ENCODE measurements around the gene FXYD3.
A peak's percentile ranks its signal among the peaks of the same experiment; 100 is the strongest.
"Not testable (repeated sequence)": the region's sequence is repeated elsewhere in the genome, so short reads cannot be mapped to it uniquely, and the experiment has no call there.

The FXYD3 gene

DNA sequence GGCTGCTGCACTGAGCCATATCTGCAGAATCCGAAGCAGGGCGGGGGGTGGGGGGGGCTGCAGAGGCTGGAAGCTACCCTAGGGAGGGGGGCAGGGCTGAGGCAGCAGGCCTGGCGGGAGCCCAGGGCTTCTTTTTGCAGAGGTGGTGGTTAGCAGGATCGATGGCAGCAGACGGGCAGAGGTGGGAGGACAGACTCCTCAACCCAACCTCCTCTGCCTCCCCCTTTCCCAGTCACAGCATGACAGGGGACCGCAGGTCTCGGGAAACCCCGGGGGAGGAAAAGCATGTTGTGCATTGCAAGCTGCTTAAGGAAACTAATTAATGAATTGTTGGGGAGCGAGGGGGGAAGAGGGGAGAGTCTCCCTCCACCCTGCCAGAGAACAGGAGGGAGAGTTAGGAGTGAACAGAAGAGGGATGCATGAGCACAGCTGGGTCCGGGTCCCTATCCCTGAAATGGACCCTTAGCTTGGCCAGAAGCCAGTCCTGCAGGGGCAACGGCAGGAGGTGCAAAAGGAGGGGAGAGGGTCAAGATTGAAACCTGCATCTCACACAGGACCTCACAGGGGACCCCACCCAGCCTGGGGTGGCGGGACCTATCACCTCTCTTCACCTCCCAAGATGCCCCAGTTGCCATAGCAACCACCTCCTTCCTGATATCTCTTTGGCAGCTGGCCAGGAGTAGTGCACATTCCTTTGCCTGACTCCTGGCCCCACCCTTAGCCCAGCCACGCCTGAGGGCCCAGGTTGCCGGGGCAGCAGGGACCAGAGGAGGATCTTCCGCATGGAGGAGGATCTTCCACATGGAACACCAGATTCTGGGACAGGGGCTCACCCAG lies 29.2 kb downstream of the FXYD3 start:
- DNase-seq: peak; percentile 61

DNA sequence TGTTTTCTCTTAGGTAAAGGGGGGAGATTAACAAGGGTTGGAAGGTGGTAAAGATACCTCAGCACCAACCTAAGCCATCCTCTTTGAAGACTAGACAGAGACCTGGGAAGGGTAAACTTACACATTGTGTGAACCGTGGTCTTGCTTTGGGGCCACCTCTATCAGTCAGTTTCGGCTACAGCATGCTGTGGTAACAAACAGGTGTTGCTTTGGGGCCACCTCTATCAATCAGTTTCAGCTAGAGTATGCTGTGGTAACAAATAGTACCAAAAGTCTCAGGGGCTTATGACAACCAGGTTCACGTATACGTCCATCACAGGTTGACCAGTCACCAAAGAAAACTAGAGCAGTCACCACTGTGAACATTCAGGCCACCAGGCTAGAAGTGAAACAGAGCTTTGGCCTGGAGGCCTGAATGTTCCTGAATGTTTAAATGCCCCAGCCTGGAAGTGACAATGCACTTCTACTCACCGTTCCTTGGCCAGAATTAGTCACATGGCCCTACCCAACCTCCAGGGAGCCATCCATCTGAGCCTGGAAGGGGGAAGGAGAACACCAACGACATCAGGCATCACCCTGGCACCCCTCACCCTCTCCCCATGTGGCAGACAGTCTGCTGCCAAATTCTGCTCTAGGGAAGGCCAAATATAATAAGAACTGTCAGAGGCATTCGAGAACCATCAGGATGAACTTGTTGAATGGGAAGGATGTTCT lies 31.3 kb downstream of the FXYD3 start:
- DNase-seq: no peak

DNA sequence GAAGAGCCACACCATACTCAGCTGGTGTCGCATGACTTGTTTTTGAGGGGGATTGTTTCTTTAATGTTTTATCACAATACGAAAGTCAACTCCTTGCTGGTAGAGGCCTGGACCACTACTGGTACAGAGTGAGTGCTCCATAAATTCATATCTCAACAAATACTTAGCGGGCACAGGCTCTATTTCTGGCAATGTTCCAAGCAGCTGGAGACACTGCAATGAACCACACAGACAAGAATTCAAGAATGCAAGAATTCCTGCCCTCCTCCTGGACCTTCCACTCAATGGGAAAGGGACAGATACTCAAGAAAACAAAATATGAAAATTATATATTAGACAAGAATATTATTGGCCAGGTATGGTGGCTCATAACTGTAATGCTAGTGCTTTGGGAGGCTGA lies 33.8 kb downstream of the FXYD3 start:
- no peak for DNase-seq

DNA sequence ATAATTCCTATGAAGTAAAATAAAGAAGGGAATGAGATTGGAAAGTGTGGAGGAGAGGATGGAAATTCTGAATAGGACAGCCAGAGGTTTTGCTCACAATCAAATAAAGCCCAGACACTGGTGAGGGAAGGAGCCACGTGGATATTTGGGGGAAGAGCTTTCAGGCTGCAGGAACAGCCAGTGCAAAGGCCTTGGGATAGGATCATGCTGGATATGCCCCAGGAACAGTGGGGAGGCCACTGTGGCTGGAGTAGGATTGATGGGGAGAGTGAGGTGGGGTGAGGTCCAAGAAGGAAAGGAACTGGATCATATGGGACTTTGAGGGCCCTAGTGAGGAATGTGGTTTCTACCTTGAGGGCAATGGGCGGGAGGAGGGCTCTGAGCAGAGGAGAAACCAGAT lies 34.8 kb downstream of the FXYD3 start:
- DNase-seq: no peak

DNA sequence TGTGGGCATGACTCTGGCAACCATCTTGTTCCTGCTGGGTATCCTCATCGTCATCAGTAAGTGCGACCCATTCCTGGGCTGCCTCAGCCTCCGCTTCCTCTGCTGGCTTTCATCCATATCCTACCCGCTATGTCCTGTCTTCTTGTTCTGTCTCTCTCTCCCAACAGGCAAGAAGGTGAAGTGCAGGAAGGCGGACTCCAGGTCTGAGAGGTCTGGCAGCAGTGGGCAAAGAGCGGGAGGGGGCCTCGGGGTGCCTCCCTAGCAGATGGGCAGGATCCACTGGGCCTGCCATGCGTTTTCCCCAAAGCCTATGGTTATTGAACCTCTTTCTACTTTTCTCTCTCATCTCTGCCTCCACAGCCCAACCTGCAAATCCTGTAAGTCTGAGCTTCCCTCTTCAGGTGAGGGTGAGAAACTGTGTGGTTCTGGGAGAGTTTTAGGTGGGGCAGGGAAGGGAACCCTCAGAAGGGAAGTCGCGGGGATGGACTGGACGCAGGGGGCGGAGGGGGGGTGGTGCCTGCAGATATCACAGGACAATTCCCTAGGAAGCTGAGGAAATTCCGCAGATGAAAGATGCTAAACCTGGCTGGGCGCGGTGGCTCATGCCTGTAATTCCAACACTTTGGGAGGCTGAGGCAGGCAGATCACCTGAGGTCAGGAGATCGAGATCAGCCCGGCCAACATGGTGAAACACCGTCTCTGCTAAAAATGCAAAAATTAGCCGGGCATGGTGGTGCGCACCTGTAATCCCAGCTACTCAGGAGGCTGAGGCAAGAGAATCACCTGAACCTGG lies 35.8 kb downstream of the FXYD3 start:
- no peak for DNase-seq

DNA sequence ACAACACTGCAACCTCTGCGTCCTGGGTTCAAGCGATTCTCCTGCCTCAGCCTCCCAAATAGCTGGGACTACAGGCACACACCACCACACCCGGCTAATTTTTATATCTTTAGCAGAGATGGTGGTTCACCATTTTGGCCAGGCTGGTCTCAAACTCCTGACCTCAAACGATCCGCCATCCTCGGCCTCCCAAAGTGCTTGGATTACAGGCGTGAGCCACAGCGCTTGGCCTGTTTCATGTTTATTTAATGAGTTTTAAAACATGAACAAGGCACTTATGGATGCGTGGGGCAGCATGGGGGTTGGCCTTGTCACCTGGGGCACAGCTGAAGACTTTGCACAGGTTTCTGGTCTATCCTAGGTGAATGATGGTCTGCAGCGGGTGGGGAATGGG lies 37.5 kb downstream of the FXYD3 start:
- DNase-seq: not testable (repeated sequence)

DNA sequence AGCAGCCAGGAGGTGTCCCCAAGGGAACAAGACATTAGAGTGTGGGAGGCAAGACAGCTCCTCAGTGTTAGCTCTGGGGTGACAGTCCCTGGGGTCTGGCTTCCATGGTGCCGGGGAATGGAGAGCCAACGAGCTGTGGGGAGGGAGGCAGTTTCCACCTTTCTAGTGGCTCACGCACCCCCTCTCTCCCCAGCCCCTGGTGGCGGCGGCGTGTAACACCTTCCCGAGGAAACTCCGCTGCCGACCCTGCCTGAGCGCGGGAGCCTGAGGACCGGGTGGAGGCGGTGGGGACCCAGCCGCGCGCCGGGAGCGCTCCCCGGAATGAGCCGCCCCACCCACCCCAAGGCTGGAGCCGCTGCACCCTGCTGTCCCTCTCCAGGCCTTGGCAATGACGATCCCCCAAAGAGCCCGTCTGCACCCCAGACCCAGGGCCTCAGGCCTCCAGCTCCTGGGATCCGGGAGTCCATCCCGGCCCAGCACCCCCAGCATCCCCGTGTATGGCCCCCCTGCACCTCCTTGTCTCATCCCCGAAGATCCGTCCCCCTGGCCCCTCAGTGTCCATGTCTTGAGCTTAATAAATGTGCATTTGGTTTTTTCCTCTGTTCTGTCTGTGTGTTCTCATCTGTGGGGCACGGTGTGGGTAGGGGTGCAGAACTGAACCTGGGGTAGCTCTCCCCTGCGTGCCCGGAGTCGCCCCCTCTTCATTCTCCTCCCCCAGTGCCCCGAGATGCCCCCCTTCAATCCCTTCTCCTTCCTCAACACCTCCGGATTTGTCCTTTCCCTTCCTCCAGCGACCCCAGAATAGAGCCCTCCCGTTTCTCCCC lies 38.3 kb downstream of the FXYD3 start:
- DNase-seq: peak; percentile 64

DNA sequence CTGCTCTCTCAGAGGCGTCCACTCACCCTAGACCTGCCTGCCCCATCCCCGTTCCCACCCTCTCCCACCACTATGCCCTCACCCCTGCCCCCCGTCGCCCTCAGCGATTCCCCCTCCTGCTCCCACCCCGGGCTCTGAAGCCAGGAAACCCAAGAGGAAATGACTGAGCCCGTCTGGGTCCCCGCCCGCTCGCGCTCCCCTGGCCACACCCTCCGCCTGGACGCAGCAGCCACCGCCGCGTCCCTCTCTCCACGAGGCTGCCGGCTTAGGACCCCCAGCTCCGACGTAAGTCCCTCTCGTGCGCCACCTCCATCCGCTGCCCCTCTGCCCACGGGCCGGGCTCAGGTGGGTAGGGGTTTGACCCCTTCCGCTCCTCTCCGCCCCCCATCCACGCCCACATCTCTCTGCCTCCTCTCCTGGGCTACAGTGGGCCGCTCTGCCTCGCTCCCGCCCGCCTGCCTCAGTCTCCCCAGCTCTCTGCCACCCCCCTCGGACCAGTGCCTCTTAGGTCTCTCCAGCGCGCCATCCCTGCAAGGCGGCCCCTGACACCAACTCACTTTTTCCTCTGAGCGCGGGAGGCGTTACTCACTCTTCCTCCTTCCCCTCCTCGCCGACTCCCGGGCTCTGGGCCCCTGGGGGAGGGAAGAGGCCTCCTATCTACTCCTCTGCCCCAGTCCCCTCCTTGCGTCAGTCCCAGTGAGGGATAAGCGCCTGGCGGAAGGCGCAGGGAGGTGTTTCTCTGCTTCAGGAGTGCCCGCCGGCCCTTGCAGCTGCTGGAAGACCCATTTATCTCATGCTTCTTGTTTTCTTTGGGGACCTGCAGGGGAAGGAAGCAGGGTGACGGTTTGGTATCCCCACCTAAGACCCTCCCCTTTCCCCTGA lies 39.1 kb downstream of the FXYD3 start, which contains the start of gene FXYD5:
Gene FXYD5, plus strand, starts transcription at position 211 of the 882 bp plus-strand sequence. CDS start 816 bp downstream, outside the sequence.
- peak; percentile 47 for DNase-seq

DNA sequence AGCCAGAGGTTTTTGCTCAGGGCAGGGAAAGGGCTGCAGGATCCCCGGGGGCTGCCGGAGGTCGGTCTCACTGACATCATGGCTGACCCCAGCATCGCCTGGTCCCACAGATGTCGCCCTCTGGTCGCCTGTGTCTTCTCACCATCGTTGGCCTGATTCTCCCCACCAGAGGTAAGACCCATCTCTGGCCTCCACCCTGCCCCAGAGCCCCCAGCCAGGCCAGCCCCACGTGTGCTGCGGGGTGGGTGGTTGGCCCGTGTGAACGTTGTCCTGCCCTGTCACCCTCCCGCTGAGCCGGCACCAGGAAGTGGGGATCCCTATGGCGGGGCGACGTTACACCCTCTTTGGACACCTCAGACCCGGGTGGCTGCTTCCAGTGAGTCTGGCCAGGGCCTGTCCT lies 39.8 kb downstream of the FXYD3 start:
- DNase-seq: no peak

DNA sequence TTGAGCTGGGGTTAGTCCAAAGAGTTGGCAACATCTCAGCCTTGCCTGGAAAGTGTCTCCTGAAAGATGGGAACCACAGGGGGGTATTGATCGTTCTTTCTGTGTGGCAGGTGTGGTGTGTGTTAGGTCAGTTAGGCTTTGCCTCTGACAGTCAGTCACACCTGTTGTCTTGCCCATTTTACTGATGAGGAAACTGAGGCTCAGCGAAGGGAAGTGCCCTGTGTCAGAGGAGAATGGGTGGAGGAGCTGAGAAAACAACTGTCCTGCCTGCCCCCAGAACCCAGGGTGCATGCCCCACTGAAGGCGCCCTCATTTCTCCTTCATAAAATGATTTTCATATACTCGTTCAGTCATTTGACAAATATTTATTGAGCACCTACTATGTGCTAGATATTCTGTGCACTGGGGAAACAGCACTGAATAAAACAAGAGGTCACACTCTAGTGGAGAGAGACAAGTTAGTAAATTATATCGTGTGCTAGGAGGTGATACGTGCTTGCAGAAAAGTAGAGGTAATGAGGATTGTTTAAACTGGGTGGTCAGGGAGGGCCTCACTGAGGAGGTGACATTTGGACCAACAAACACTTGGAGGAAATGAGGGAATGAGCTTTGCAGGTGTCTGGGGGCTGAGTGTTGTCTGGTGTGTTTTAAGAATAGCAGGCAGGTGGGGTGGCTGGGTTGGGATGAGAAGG lies 40.5 kb downstream of the FXYD3 start:
- no peak for DNase-seq

DNA sequence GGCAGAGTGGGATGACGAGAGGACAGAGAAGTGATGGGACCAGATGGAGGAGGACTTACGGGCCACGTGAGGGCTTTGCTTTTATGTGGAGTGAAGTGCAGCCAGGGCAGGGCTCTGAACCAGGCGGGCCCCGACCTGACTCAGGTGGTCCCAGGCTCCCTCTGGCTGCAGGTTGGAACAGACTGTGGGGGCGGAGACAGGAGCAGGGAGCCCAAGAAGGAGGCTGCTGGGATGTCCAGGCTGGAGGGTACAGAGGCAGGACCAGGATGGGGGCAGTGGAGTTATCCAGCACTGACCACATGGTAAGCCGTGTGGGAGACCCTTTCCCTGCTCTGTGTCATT lies 41.0 kb downstream of the FXYD3 start:
- DNase-seq: no peak

DNA sequence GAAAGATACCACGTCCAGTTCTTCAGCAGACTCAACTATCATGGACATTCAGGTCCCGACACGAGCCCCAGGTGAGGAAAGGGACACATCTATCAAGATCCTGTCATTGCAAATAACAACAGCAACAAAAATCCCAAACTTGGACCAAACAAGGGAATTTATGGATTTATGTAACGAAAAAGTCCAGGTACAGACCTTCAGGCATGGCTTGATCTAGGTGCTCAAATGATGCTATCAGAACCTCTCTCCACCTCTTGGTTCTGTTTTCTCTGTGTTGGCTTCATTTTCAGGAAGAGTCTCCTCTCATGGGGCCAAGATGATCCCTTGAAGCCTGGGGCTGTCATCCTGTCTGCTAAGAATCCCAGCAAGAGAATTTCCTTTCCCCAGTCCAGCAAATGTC lies 41.8 kb downstream of the FXYD3 start:
- no peak for DNase-seq

DNA sequence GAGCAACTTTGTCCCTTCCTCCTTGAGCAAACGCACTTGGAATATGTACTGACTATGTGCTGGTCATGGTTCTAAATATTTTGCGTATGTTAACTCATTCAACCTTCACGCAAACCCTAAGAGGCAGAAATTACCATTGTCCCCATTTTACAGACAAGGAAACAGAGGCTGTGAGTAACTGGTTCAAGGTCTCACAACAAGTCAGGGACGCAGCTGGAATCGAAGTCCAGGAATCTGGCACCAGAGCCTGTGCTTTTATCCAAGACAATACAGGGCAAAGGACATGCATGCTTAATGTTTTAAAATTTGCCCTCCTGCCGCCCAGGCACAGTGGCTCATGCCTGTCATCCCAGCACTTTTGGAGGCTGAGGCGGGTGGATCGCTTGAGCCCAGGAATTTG lies 44.0 kb downstream of the FXYD3 start:
- DNase-seq: no peak

DNA sequence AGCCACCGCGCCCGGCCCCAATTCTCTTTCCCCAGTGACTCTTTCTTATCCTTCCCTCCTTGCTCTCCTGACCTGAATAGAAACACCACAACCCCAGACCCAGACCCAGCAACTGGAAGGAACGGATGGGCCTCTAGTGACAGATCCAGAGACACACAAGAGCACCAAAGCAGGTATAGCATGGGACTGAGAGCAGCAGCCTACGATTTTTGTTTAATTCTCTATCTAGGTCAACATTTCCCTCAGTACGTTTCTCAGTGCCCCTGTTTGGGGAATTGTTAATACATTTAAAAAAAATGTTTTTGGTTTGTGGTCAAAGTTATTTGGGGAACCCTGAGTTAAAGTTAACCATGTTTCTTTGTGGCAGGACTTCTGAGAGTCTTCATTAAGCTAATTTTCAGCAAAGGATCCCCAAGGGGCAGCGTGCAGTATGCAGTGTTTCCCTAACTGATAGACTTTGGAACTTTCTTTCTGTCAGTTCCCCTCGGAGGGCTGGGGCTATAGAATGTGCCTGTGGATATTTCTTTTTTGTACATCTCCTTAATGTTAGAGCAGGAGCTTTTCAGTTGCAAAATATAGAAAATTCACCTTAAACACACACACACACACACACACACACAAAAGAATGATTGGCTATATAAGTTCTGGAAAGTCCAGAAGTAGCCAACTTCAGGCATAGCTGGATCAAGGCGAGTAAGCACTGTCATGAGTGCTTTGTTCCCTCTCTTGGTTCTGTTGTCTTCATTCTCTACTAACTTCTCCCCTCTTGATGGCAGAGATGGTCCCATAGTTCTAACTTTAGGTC lies 45.2 kb downstream of the FXYD3 start:
- no peak for DNase-seq

DNA sequence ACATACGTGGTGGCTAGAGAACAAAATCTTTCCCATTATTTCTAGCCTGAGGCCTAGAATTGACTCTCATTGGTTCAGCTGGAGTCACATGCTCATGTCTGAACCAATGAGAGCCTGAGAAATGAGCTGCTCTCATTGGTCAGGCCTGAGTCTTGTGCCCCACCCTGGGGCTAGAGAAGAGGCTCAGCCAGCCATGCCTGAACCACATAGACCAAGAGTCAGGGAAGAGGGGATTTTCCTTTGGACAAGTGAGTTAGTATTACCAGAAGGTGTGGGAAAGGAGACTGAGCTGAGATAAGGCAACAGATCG lies 45.8 kb downstream of the FXYD3 start:
- DNase-seq: no peak

DNA sequence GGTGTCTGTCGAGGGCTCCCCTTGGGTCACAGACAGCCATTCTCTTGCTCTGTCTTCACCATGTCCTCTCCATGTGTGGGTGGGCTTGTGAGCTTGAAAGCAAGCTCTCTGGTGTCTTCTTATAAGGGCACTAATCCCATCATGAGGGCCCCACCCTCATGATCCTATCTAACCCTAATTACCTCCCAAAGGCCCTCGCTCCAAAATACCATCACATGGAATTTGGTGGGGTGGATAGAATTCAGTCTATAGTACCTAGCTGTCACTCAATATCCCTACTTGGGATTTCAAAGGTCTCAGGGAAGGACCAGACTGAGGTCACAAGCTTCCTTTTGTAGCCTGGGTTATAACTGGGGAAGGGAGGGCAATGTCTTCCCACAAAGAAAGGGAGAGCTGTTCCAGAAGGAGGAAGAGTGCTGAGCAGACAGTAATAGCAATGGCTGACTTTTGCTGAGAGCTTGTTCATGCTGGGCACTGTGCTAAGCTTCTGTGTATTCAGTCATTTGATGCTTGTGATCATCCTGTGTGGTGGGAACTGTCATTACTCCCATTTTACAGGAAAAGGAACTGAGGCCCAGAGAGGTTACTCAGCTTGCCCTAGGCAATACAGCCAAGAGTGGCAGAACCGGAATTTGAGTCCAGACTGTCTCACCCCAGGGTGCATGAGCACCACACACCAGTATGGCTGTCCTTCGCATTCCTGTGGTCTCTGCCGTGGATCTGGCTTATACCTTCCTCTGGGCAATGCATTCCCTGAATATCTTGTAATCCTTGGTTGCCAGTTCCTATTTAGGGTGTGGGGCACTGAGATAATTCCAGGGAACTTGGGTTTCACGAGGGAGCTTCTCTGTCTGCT lies 47.1 kb downstream of the FXYD3 start:
- DNase-seq: no peak

DNA sequence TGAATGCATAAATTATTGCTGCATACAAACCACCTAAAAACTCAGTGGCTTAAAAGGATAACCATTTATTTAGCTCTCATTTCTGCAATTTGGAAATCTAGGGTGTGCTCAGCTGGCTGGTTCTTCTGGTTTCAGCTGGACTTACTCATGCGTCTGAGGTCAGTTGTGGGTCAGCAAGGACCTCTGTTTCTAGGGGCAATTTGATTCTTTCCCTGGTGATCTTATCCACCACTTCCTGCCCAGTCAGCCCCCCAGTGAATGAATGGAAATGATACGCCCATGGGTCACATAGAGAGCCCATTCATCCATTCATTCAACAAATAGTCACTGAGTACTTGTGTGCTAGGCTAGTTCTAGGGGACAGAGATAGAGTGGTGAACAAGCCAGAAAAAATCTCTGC lies 48.8 kb downstream of the FXYD3 start:
- DNase-seq: no peak

DNA sequence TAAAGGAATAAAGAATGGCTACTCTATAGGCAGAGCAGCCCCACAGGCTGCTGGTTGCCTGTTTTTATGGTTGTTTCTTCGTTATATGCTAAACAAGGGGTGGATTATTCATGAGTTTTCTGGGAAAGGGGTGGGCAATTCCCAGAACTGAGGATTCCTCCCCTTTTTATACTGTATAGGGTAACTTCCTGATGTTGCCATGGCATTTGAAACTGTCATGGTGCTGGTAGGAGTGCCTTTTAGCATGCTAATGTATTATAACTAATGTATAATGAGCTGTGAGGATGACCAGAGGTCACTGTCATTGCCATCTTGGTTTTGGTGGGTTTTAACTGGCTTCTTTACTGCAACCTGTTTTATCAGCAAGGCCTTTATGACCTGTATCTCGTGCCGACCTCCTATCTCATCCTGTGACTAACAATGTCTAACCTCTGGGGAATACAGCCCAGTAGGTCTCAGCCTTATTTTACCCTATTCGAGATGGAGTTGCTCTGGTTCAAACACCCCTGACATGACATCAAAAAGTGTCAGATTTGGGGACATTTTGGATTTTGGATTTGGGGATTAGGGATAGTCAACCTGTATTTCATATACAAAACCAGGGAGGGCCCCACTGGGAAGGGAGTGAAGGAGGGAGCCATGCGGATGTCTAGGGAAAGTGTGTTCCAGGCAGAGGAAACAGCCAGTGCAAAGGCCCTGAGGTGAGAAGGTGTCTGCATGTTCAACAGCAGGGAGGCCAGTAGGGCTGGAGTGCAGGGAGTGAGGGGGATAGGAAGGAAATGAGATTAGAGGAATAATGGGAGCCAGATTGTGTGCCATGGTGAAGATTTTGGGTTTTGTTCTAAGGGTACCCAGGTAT lies 49.8 kb downstream of the FXYD3 start:
- DNase-seq: no peak
